Muscle of leg (tissue), 11 donors: Measurements from ENCODE around the gene PARN. TPM values are rescaled to one million over a fixed set of nuclear protein-coding genes. Genes with fewer than 3 reads are reported as not detected.
A peak's percentile ranks its signal among the peaks of the same experiment; 100 is the strongest.
"Not testable (repeated sequence)": the region's sequence is repeated elsewhere in the genome, so short reads cannot be mapped to it uniquely, and the experiment has no call there.

ENCODE experiments used
- DNase-seq: peaks from one replicate; pipeline ENCODE4 v3.0.0; 2013
- H3K27ac ChIP-seq: one replicate; pipeline ENCODE4 v1.5.1; 2013; ENCODE audit warnings: mild to moderate bottlenecking, low read length, control low read depth
- H3K27me3 ChIP-seq: one replicate; pipeline ENCODE4 v1.6.1; 2013; ENCODE audit warnings: low read length; ENCODE audit not compliant: control insufficient read depth, insufficient read depth
- H3K36me3 ChIP-seq: one replicate; pipeline ENCODE4 v1.6.1; 2013; ENCODE audit warnings: low read length; ENCODE audit not compliant: control insufficient read depth, insufficient read depth
- H3K4me1 ChIP-seq: one replicate; pipeline ENCODE4 v1.6.1; 2013; ENCODE audit warnings: low read length; ENCODE audit not compliant: control insufficient read depth, insufficient read depth
- H3K4me3 ChIP-seq: one replicate; pipeline ENCODE4 v1.5.1; 2013; ENCODE audit warnings: low read length, control low read depth
- H3K9me3 ChIP-seq: replicated peaks from 2 replicates; pipeline ENCODE4 v1.6.1; 2013; ENCODE audit warnings: low read depth, low read length; ENCODE audit not compliant: control insufficient read depth
- WGBS: methylation state at CpG from one replicate; pipeline ENCODE4 v1.1.5; 2013; ENCODE audit warnings: missing lambda C conversion rate; ENCODE audit not compliant: insufficient coverage; 5-methylcytosine and 5-hydroxymethylcytosine counted together
- polyA plus RNA-seq, 8 donors: library from polyadenylated mRNA; unstranded; fragments of 120-200 nt; gene quantifications; one replicate each; pipeline versions ENCODE4 v1.2.1 to v1.2.3, GENCODE V29; 2013; ENCODE audit warnings: inconsistent platforms in 1 of 8, low replicate concordance in 1 of 8; ENCODE audit not compliant: insufficient read length in 8 of 8, insufficient read depth in 1 of 8
- total RNA-seq: library from RNA; stranded (reverse); fragments of 120-200 nt; gene quantifications from one replicate; pipeline ENCODE4 v1.2.4, GENCODE V29; 2013

PARN gene
- total and polyA plus RNA-seq, 9 donors = 13.6 to 18.0 (median 16.1) TPM

- WGBS = 88% methylated on average over 1 of the region's 2 CpGs
- no peaks in the 10 kb centered on the region for H3K27me3 ChIP-seq
- no peak for DNase-seq
- H3K27ac ChIP-seq = no peak overlapping the region
- no peaks in the 10 kb centered on the region for H3K9me3 ChIP-seq
- H3K36me3 ChIP-seq = no peaks in the 10 kb centered on the region
- peaks cover 3% of the 10 kb centered on the region for H3K4me1 ChIP-seq
- H3K4me3 ChIP-seq = no peak overlapping the region
These were observed 222.2 kb downstream of the PARN start for GRCh38 chr16:14407786-14408399.

- Histone ChIP-seq H3K4me1 (peaks cover 13% of the 10 kb centered on the region), H3K4me3 (no peak overlapping the region), H3K36me3 (no peaks in the 10 kb centered on the region), H3K27ac (peak overlapping the region; percentile 67), H3K9me3 (no peaks in the 10 kb centered on the region), H3K27me3 (no peaks in the 10 kb centered on the region)
- DNase-seq = peak; percentile 19
- 27% methylated on average over 40 of the region's 43 CpGs for WGBS
These were observed 224.2 kb downstream of the PARN start for GRCh38 chr16:14405611-14406537.

GRCh38 chr16:14403001-14403389 is 227.1 kb downstream of the PARN start:
- not testable (repeated sequence) for H3K27me3 ChIP-seq, H3K4me3 ChIP-seq, H3K9me3 ChIP-seq, H3K27ac ChIP-seq, H3K36me3 ChIP-seq, DNase-seq
- H3K4me1 ChIP-seq = peaks cover 29% of the 10 kb centered on the region
- 62% methylated on average over 4 of the region's 8 CpGs for WGBS

GRCh38 chr16:14402114-14403000 is 227.7 kb downstream of the PARN start:
- H3K9me3 ChIP-seq, H3K27ac ChIP-seq, H3K27me3 ChIP-seq, H3K4me3 ChIP-seq, H3K36me3 ChIP-seq, DNase-seq: not testable (repeated sequence)
- peaks cover 29% of the 10 kb centered on the region for H3K4me1 ChIP-seq
- WGBS = 79% methylated on average over 10 of the region's 15 CpGs

GRCh38 chr16:14401711-14402061 is 228.4 kb downstream of the PARN start:
- peaks cover 29% of the 10 kb centered on the region for H3K4me1 ChIP-seq
- H3K27ac ChIP-seq, H3K27me3 ChIP-seq, H3K9me3 ChIP-seq, H3K4me3 ChIP-seq, H3K36me3 ChIP-seq: not testable (repeated sequence)
- peak; percentile 34 for DNase-seq
- 50% methylated on average over 5 of the region's 8 CpGs for WGBS

GRCh38 chr16:14400978-14401710 is 228.9 kb downstream of the PARN start:
- peaks cover 29% of the 10 kb centered on the region for H3K4me1 ChIP-seq
- not testable (repeated sequence) for H3K9me3 ChIP-seq, H3K36me3 ChIP-seq, H3K27ac ChIP-seq, H3K4me3 ChIP-seq, DNase-seq, H3K27me3 ChIP-seq
- 35% methylated on average over 6 of the region's 12 CpGs for WGBS

- Histone ChIP-seq H3K4me3 (no peak overlapping the region), H3K27ac (peak overlapping the region; percentile 92), H3K36me3 (no peaks in the 10 kb centered on the region), H3K4me1 (peaks cover 26% of the 10 kb centered on the region), H3K9me3 (no peaks in the 10 kb centered on the region), H3K27me3 (no peaks in the 10 kb centered on the region)
- 79% methylated on average over 12 of the region's 23 CpGs for WGBS
- no peak for DNase-seq
These were observed 229.6 kb downstream of the PARN start for GRCh38 chr16:14400285-14400977.

GRCh38 chr16:14399378-14400284 is 230.4 kb downstream of the PARN start:
- Histone ChIP-seq H3K4me1 (peaks cover 26% of the 10 kb centered on the region), H3K36me3 (no peaks in the 10 kb centered on the region), H3K9me3 (no peaks in the 10 kb centered on the region), H3K27me3 (no peaks in the 10 kb centered on the region), H3K27ac (peak overlapping the region; percentile 92), H3K4me3 (no peak overlapping the region)
- WGBS = 26% methylated on average over 11 of the region's 25 CpGs
- peak; percentile 82 for DNase-seq
